ENCODE results near the gene CACHD1.

- TF ChIP-seq MYC (IDR thresholded peaks at IDR 0.05; ENCODE audit: borderline replicate concordance, low read length) (no peak), HMGXB4 (CRISPR knock-in tag; IDR thresholded peaks at IDR 0.05; ENCODE audit: borderline replicate concordance) (no peak), BHLHE40 (IDR thresholded peaks at IDR 0.05; ENCODE audit: low read depth, low read length) (no peak), EP300 (IDR thresholded peaks at IDR 0.05) (no peak), CTCF (IDR thresholded peaks at IDR 0.05) (no peak), ESRRA (IDR thresholded peaks at IDR 0.05; ENCODE audit: borderline replicate concordance, low read length) (no peak), ZNF302 (CRISPR knock-in tag; IDR thresholded peaks at IDR 0.05) (no peak)
These were observed 97.7 kb downstream of the CACHD1 start for GRCh38 chr1:64567426-64568170.
